Mucosa of descending colon (tissue), 3 donors: Measurements from ENCODE around the gene MIXL1. TPM values are rescaled to one million over a fixed set of nuclear protein-coding genes. Genes with fewer than 3 reads are reported as not detected.

Experiments
- ATAC-seq: fragments of 200-7000 bp; cut with Tn5 transposase; one replicate; pipeline ENCODE4 v1.9.1; 2020; ENCODE audit warnings: mild to moderate bottlenecking, moderate library complexity
- DNase-seq, 3 donors: peaks; one replicate each; pipeline ENCODE4 v3.0.0-alpha.2; 2020
- H3K36me3 ChIP-seq: fragments of 200-600 bp; one replicate; pipeline ENCODE4 v1.8.0; 2021; ENCODE audit warnings: low read depth, mild to moderate bottlenecking
- H3K4me1 ChIP-seq: fragments of 200-600 bp; one replicate; pipeline ENCODE4 v1.8.0; 2021; ENCODE audit warnings: low read depth, mild to moderate bottlenecking
- H3K4me3 ChIP-seq: fragments of 200-600 bp; one replicate; pipeline ENCODE4 v1.8.0; 2021; ENCODE audit warnings: mild to moderate bottlenecking
- H3K9me3 ChIP-seq: fragments of 200-600 bp; one replicate; pipeline ENCODE4 v1.8.0; 2021; ENCODE audit warnings: mild to moderate bottlenecking
- CTCF ChIP-seq: fragments of 200-600 bp; IDR thresholded peaks from one replicate; pipeline ENCODE4 v1.8.0; 2022; ENCODE audit warnings: antibody characterized with exemption, mild to moderate bottlenecking
- intact Hi-C, 2 donors: fragments of 100-400 bp; cut with DNase I in 1 of 2; cut with micrococcal nuclease in 1 of 2; formaldehyde crosslinking; loops; one replicate each; pipeline versions ENCODE4 v1.11.0 to v1.11.1; 2022; cut with DNase I, micrococcal nuclease
- total RNA-seq, 3 donors: library from RNA; stranded (reverse); fragmentation: NEBNext Ultra II Directional in 2 of 3; extraction: Animal tissue kit (Norgen Biotek cat#: 25700) in 2 of 3; gene quantifications; one replicate each; pipeline versions ENCODE4 v1.2.1 to v1.2.4, GENCODE V29; 2021 to 2023
- donor health status: DM: no; HTN: no; CAD: no; lungs with moderate emphysema.
- donor health status: DM: no; HTN: no; CAD: no.
- donor health status: DM: no; HTN: yes; CAD: no.

The MIXL1 gene
- total RNA-seq, 3 donors from 2014 or later = 0.16 to 0.38 (median 0.29) TPM

GRCh38 chr1:226207048-226207447 lies 16.4 kb upstream of the MIXL1 start:
- H3K9me3 ChIP-seq = no peaks in the 10 kb centered on the region
- no peak for TF ChIP-seq CTCF
- DNase-seq (no peak), ATAC-seq (no peak)
- intact Hi-C loops = no loop called here
- H3K36me3 ChIP-seq = no peaks in the 10 kb centered on the region
- H3K4me3 ChIP-seq = no peak overlapping the region
- no peaks in the 10 kb centered on the region for H3K4me1 ChIP-seq

- DNase-seq = no peak
- no peak for TF ChIP-seq CTCF
- intact Hi-C loops = no loop called here
- Histone ChIP-seq H3K9me3 (no peaks in the 10 kb centered on the region), H3K4me3 (no peak overlapping the region), H3K36me3 (no peaks in the 10 kb centered on the region), H3K4me1 (no peaks in the 10 kb centered on the region)
- ATAC-seq = no peak
These were observed 14.0 kb upstream of the MIXL1 start for GRCh38 chr1:226209307-226210059.

GRCh38 chr1:226210571-226211176 lies 12.8 kb upstream of the MIXL1 start:
- DNase-seq = no peak
- no peak for ATAC-seq
- Histone ChIP-seq H3K36me3 (no peaks in the 10 kb centered on the region), H3K9me3 (no peaks in the 10 kb centered on the region), H3K4me3 (no peak overlapping the region), H3K4me1 (no peaks in the 10 kb centered on the region)
- intact Hi-C loops = no loop called here
- TF ChIP-seq CTCF = no peak

GRCh38 chr1:226211181-226211821 lies 12.2 kb upstream of the MIXL1 start:
- TF ChIP-seq CTCF = no peak
- DNase-seq (no peak), ATAC-seq (no peak)
- H3K9me3 ChIP-seq = no peaks in the 10 kb centered on the region
- intact Hi-C loops = no loop called here
- no peaks in the 10 kb centered on the region for H3K36me3 ChIP-seq
- no peaks in the 10 kb centered on the region for H3K4me1 ChIP-seq
- no peak overlapping the region for H3K4me3 ChIP-seq

- DNase-seq (no peak), ATAC-seq (no peak)
- Histone ChIP-seq H3K4me1 (no peaks in the 10 kb centered on the region), H3K9me3 (no peaks in the 10 kb centered on the region), H3K36me3 (no peaks in the 10 kb centered on the region), H3K4me3 (no peak overlapping the region)
- no peak for TF ChIP-seq CTCF
- intact Hi-C loops = no loop called here
These were observed 10.9 kb upstream of the MIXL1 start for GRCh38 chr1:226212545-226212944.
